DMS153 treated with DMSO at 0.1 percent for 48 hours (cell line): ENCODE results near the gene HES3.

Experiments used
- DNase-seq: peaks from one replicate; lab custom pipeline; 2025; ENCODE audit not compliant: unreplicated experiment; lab: John Stamatoyannopoulos, UW

Gene HES3

GRCh38 chr1:6276811-6277555 lies 33.0 kb downstream of the HES3 start:
- no peak for DNase-seq

- DNase-seq: no peak
Measured at GRCh38 chr1:6278263-6278662, 34.3 kb downstream of the HES3 start.

- no peak for DNase-seq
Measured at GRCh38 chr1:6279066-6279465, 35.1 kb downstream of the HES3 start.

GRCh38 chr1:6279613-6280383 lies 35.8 kb downstream of the HES3 start:
- no peak for DNase-seq

GRCh38 chr1:6280761-6281451 lies 36.9 kb downstream of the HES3 start:
- no peak for DNase-seq

- DNase-seq: no peak
Measured at GRCh38 chr1:6281511-6282402, 37.8 kb downstream of the HES3 start.

- DNase-seq: no peak
Measured at GRCh38 chr1:6282577-6283270, 38.7 kb downstream of the HES3 start.

GRCh38 chr1:6285336-6285735 lies 41.4 kb downstream of the HES3 start:
- DNase-seq: no peak

GRCh38 chr1:6286266-6286665 lies 42.3 kb downstream of the HES3 start:
- DNase-seq: no peak

- no peak for DNase-seq
Measured at GRCh38 chr1:6287029-6287428, 43.0 kb downstream of the HES3 start.

GRCh38 chr1:6287431-6287886 lies 43.5 kb downstream of the HES3 start:
- no peak for DNase-seq

GRCh38 chr1:6288026-6288425 lies 44.0 kb downstream of the HES3 start:
- DNase-seq: no peak

- no peak for DNase-seq
Measured at GRCh38 chr1:6288665-6289064, 44.7 kb downstream of the HES3 start.

GRCh38 chr1:6292102-6292501 lies 48.1 kb downstream of the HES3 start:
- DNase-seq: no peak

GRCh38 chr1:6294080-6294889 lies 50.3 kb downstream of the HES3 start:
- no peak for DNase-seq

GRCh38 chr1:6294890-6295556 lies 51.0 kb downstream of the HES3 start:
- DNase-seq: no peak
